ENCODE measurements around the gene BPIFB1. TPM values are rescaled to one million over a fixed set of nuclear protein-coding genes. Genes with fewer than 3 reads are reported as not detected.

The BPIFB1 gene, protein sequence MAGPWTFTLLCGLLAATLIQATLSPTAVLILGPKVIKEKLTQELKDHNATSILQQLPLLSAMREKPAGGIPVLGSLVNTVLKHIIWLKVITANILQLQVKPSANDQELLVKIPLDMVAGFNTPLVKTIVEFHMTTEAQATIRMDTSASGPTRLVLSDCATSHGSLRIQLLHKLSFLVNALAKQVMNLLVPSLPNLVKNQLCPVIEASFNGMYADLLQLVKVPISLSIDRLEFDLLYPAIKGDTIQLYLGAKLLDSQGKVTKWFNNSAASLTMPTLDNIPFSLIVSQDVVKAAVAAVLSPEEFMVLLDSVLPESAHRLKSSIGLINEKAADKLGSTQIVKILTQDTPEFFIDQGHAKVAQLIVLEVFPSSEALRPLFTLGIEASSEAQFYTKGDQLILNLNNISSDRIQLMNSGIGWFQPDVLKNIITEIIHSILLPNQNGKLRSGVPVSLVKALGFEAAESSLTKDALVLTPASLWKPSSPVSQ
- total RNA-seq (2021; fragmentation: NEBNext Ultra II Directional; extraction: Animal tissue kit (Norgen Biotek cat#: 25700)): not detected
- long read RNA-seq: 0 reads

DNA sequence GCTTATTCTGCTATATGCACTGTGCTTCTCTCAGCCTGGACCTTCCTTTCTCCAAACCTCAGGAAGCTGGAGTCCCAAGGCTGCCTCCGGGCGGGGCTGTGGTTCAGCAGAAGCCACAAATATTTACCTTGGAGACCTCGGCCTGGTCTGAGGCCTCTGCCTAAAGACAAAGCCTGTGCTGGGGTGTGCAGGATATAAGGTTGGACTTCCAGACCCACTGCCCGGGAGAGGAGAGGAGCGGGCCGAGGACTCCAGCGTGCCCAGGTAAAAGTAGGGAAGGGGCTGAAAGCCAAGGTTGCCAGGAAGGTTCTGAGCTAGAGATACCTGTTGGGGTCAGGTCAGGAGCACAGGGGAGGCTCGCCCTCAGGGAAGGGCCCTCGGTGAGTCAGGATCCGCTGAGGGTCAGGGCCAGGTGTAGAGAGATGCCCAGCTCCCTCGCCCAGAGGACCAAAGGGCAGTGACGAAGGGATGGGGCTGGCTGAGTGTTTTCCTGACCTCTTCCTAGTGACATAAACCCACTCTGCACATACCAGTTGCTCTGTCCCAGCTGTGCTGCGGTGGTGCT, at the start of gene BPIFB1:
Gene BPIFB1, plus strand, starts transcription at position 224 of the 565 bp plus-strand sequence. CDS start 2,860 bp downstream, outside the sequence.
- DNase-seq: no peak
- TF ChIP-seq, protein P1, sequence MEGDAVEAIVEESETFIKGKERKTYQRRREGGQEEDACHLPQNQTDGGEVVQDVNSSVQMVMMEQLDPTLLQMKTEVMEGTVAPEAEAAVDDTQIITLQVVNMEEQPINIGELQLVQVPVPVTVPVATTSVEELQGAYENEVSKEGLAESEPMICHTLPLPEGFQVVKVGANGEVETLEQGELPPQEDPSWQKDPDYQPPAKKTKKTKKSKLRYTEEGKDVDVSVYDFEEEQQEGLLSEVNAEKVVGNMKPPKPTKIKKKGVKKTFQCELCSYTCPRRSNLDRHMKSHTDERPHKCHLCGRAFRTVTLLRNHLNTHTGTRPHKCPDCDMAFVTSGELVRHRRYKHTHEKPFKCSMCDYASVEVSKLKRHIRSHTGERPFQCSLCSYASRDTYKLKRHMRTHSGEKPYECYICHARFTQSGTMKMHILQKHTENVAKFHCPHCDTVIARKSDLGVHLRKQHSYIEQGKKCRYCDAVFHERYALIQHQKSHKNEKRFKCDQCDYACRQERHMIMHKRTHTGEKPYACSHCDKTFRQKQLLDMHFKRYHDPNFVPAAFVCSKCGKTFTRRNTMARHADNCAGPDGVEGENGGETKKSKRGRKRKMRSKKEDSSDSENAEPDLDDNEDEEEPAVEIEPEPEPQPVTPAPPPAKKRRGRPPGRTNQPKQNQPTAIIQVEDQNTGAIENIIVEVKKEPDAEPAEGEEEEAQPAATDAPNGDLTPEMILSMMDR (IDR thresholded peaks at IDR 0.05): no peak
- peaks cover 64% of the 10 kb centered on the region for H3K27me3 Mint-ChIP-seq (ENCODE audit: insufficient read depth)
- no peaks in the 10 kb centered on the region for H3K36me3 Mint-ChIP-seq (ENCODE audit: low read depth)
- H3K4me3 Mint-ChIP-seq: no peak within 1 kb of the TSS
- no peaks in the 10 kb centered on the region for H3K9me3 Mint-ChIP-seq
- no peaks in the 10 kb centered on the region for H3K4me1 Mint-ChIP-seq (ENCODE audit: low read depth)
- H3K27ac Mint-ChIP-seq: no peak within 1 kb of the TSS

DNA sequence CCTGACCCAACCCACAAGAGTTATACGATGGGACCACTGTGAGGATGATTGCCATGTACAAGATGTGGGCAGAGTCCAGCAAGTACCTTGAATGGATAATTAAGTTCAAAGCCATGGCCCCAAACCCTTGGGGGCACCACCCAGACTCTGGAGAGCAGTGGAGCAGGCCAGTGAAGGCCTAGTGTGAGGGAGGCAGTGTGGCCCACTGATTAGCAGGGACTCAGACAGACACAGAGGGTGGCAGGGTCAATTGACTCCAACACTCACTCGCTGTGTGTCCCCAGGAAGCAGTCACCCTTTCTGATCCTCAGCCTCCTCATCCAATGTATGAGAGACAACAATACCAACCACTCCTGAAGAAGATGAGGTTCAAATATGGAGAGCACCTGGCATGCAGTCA, 49.0 kb upstream of the BPIFB1 start:
- Mint-ChIP-seq H3K27ac (no peak overlapping the region), H3K36me3 (ENCODE audit: low read depth) (no peaks in the 10 kb centered on the region), H3K27me3 (ENCODE audit: insufficient read depth) (peaks cover 44% of the 10 kb centered on the region), H3K4me1 (ENCODE audit: low read depth) (no peaks in the 10 kb centered on the region), H3K9me3 (no peaks in the 10 kb centered on the region), H3K4me3 (no peak overlapping the region)
- TF ChIP-seq, protein P1 (IDR thresholded peaks at IDR 0.05): no peak
- no peak for DNase-seq

DNA sequence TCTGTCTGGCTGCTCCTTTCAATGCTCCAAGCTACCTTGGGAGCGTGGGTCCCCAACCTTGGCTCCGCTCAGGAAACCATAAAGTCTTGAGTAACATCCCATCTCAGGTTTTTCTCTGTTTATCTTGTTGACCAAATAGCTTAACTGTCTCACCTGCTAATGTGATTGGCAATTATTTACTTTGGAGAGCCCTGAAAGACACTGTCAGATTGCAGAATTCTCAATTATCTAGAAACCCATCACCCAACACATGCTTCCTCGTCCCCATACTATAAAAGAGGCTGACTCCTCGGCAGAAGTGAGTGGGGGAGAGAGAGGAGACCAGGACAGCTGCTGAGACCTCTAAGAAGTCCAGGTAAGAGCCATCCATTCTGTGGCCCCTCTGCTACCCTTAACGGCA, 47.3 kb upstream of the BPIFB1 start, which contains the start of gene BPIFA1:
Gene BPIFA1, plus strand, starts transcription at position 301 of the 400 bp plus-strand sequence. CDS start 1,716 bp downstream, outside the sequence.
- TF ChIP-seq, protein P1 (IDR thresholded peaks at IDR 0.05): no peak
- H3K27me3 Mint-ChIP-seq (ENCODE audit: insufficient read depth): peaks cover 39% of the 10 kb centered on the region
- no peak for DNase-seq
- no peak within 1 kb of the TSS for H3K27ac Mint-ChIP-seq
- no peak within 1 kb of the TSS for H3K4me3 Mint-ChIP-seq
- H3K9me3 Mint-ChIP-seq: no peaks in the 10 kb centered on the region
- no peaks in the 10 kb centered on the region for H3K36me3 Mint-ChIP-seq (ENCODE audit: low read depth)
- H3K4me1 Mint-ChIP-seq (ENCODE audit: low read depth): no peaks in the 10 kb centered on the region

DNA sequence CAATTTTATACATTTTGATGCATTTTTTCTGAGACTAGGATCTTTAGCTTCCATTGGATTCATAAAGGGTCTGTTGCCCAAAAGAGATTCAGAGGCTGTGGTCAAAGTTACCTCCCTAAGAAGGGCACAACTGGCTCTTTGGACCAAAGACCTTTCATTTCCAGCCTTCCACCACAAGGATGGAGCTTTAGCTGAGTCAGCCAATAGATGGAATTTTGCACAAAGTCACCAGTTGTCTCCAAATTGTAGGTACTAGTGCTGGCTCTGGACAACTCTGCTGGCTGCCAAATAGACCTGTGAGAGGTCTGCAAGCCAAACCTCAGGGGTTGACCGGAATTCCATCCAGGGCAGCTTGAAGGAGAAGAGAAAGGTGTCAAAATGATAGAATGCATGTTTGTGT, 46.7 kb upstream of the BPIFB1 start:
- peaks cover 35% of the 10 kb centered on the region for H3K27me3 Mint-ChIP-seq (ENCODE audit: insufficient read depth)
- no peaks in the 10 kb centered on the region for H3K4me1 Mint-ChIP-seq (ENCODE audit: low read depth)
- H3K4me3 Mint-ChIP-seq: no peak overlapping the region

DNA sequence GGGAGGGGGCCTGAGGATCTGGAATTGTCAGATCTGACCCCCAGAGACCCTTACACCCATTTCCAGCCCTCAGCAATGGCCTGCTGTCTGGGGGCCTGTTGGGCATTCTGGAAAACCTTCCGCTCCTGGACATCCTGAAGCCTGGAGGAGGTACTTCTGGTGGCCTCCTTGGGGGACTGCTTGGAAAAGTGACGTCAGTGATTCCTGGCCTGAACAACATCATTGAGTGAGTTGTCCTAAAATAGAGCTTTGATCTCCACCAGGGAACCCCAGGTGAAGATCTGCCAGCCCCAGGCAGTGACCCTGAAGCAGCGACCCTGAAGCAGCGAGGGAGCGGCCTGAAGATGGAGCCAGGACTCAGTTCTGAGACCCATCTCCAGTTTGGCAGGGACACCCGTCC, 45.0 kb upstream of the BPIFB1 start:
- no peaks in the 10 kb centered on the region for H3K4me1 Mint-ChIP-seq (ENCODE audit: low read depth)
- H3K4me3 Mint-ChIP-seq: no peak overlapping the region
- no peaks in the 10 kb centered on the region for H3K36me3 Mint-ChIP-seq (ENCODE audit: low read depth)
- no peaks in the 10 kb centered on the region for H3K9me3 Mint-ChIP-seq
- TF ChIP-seq, protein P1 (IDR thresholded peaks at IDR 0.05): no peak
- no peak overlapping the region for H3K27ac Mint-ChIP-seq
- peaks cover 29% of the 10 kb centered on the region for H3K27me3 Mint-ChIP-seq (ENCODE audit: insufficient read depth)
- no peak for DNase-seq

More for the DNA sequence above, 46.7 kb upstream of the BPIFB1 start:
- no peaks in the 10 kb centered on the region for H3K36me3 Mint-ChIP-seq (ENCODE audit: low read depth)
- H3K27ac Mint-ChIP-seq: no peak overlapping the region
- no peaks in the 10 kb centered on the region for H3K9me3 Mint-ChIP-seq
- TF ChIP-seq, protein P1 (IDR thresholded peaks at IDR 0.05): no peak
- DNase-seq: no peak

Measured in HFFc6 (cell line).